Measurements from ENCODE around the gene CYTH4. TPM values are rescaled to one million over a fixed set of nuclear protein-coding genes. Genes with fewer than 3 reads are reported as not detected.
"Not testable (repeated sequence)": the region's sequence is repeated elsewhere in the genome, so short reads cannot be mapped to it uniquely, and the experiment has no call there.

CYTH4 gene
- total RNA-seq, 4 donors from 2014 or later = 1.4 to 13.1 (median 3.0) TPM

GRCh38 chr22:37328017-37328416, 45.7 kb downstream of the CYTH4 start:
- no peak for DNase-seq (ENCODE audit: low spot score in 2 of 2)
- WGBS, 2 donors = 72 to 73% methylated on average over 8 of the region's 8 CpGs
- TF ChIP-seq POLR2A (IDR thresholded peaks at IDR 0.05) = no peak
- no peak overlapping the region for H3K4me3 ChIP-seq (ENCODE audit: low read depth, poor library complexity, severe bottlenecking)
- intact Hi-C loops (cut with DNase I; ENCODE audit: low total_unique reads) = no loop called here

DNA sequence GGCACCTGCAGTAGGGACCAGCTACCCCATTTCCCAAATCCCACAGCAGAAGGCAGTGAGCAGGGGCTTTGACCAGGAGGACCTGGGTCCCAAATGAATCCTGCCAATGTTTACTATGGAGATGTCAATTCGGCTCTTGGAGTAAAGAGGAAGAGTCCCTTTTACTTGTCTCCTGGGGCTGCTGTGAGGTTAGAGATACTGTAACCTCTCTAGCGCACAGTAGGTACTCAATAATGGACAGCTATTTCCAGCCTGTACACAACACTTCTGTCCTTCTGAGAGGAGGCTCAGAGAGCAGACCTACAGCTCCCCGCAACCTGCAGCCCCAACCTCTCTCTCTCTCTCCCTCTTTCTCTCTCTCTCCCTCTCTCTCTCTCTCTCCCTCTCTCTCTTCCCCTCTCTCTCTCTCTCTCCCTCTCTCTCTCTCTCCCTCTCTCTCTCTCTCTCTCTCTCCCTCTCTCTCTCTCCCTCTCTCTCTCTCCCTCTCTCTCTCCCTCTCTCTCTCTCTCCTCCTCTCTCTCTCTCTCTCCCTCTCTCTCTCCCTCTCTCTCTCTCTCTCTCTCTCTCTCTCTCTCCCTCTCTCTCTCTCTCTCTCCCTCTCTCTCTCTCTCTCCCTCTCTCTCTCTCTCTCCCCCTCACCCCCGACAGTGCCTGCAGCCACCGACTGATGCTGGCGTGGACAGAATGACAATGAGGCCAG, 46.4 kb downstream of the CYTH4 start:
- H3K4me3 ChIP-seq (ENCODE audit: low read depth, poor library complexity, severe bottlenecking); DNase-seq (ENCODE audit: low spot score in 2 of 2); intact Hi-C loops (cut with DNase I; ENCODE audit: low total_unique reads): not testable (repeated sequence)
- WGBS, 2 donors = 49 to 50% methylated on average over 6 of the region's 6 CpGs

- intact Hi-C loops (cut with DNase I; ENCODE audit: low total_unique reads) = no loop called here
- DNase-seq (ENCODE audit: low spot score in 2 of 2) = no peak
- 61 to 64% methylated on average over 14 of the region's 14 CpGs for WGBS, 2 donors
- TF ChIP-seq POLR2A (IDR thresholded peaks at IDR 0.05) (no peak), CTCF (IDR thresholded peaks at IDR 0.05) (no peak)
- H3K4me3 ChIP-seq (ENCODE audit: low read depth, poor library complexity, severe bottlenecking) = no peak overlapping the region
These were observed 47.2 kb downstream of the CYTH4 start for GRCh38 chr22:37329238-37330140.

- TF ChIP-seq CTCF (IDR thresholded peaks at IDR 0.05) = no peak
- TF ChIP-seq POLR2A (IDR thresholded peaks at IDR 0.05) = no peak
- intact Hi-C loops (cut with DNase I; ENCODE audit: low total_unique reads) = no loop called here
- no peak for DNase-seq (ENCODE audit: low spot score in 2 of 2)
- no peak overlapping the region for H3K4me3 ChIP-seq (ENCODE audit: low read depth, poor library complexity, severe bottlenecking)
- 47 to 55% methylated on average over 9 of the region's 9 CpGs for WGBS, 2 donors
These were observed 48.1 kb downstream of the CYTH4 start for GRCh38 chr22:37330200-37331033.

GRCh38 chr22:37331034-37331428, 48.7 kb downstream of the CYTH4 start:
- intact Hi-C loops (cut with DNase I; ENCODE audit: low total_unique reads) = no loop called here
- no peak overlapping the region for H3K4me3 ChIP-seq (ENCODE audit: low read depth, poor library complexity, severe bottlenecking)
- 27 to 33% methylated on average over 7 of the region's 7 CpGs for WGBS, 2 donors
- no peak for DNase-seq (ENCODE audit: low spot score in 2 of 2)
- TF ChIP-seq CTCF (IDR thresholded peaks at IDR 0.05) (no peak), POLR2A (IDR thresholded peaks at IDR 0.05) (no peak)

DNA sequence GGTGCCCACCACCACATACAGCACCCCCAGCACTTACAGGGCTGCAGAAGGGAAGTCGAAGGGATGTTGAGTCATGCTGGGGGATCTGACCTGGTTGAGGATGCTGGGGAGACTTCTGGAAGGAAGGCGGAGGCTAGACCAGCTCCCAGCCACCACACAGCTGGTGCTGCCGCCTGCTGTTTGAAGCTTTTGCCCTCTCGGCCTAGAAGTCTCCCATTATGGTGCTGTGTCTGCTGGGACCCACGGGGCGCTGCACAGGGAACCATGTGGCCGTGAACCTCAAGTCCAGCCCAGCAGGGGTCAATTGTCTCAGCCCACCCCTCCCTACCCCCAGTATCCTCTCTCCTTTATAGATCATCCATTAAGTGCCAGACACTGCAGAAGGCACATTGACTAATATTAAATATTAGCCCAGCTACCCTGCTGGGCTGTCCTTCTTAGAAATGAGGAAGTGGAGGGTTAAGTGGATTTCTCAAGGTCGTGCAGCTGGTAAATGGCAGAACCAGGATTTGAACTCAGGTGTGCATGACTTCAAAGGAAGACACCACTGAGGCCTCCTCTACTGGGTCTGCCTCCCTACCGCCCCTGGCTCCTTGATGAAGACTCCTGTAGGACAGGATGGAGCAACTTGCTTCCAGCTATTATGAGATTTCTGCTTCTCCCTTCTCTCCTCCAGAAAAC, 49.7 kb downstream of the CYTH4 start:
- 64 to 74% methylated on average over 6 to 9 of the region's 9 CpGs for WGBS, 2 donors
- no peak for TF ChIP-seq CTCF (IDR thresholded peaks at IDR 0.05)
- TF ChIP-seq POLR2A (IDR thresholded peaks at IDR 0.05) = no peak

More for the DNA sequence above, 49.7 kb downstream of the CYTH4 start:
- intact Hi-C loops (cut with DNase I; ENCODE audit: low total_unique reads) = no loop called here
- no peak for DNase-seq (ENCODE audit: low spot score in 2 of 2)
- no peak overlapping the region for H3K4me3 ChIP-seq (ENCODE audit: low read depth, poor library complexity, severe bottlenecking)

All from lower leg skin (tissue), 4 donors.